ENCODE measurements around the gene KCNQ1.

Gene KCNQ1

GRCh38 chr11:2883979-2884815 lies 439.4 kb downstream of the KCNQ1 start:
- DNase-seq (ENCODE audit: low spot score): no peak

GRCh38 chr11:2885017-2885677 lies 440.3 kb downstream of the KCNQ1 start:
- no peak for DNase-seq (ENCODE audit: low spot score)

GRCh38 chr11:2885678-2886081 lies 440.9 kb downstream of the KCNQ1 start, which contains the start of gene CDKN1C:
Gene CDKN1C (minus strand): TSS chr11:2885775. CDS start chr11:2885456, 319 bp downstream.
- DNase-seq (ENCODE audit: low spot score): peak; percentile 68

GRCh38 chr11:2886191-2886894 lies 441.5 kb downstream of the KCNQ1 start:
- DNase-seq (ENCODE audit: low spot score): no peak

GRCh38 chr11:2886936-2887335 lies 442.1 kb downstream of the KCNQ1 start:
- DNase-seq (ENCODE audit: low spot score): no peak

GRCh38 chr11:2887515-2888195 lies 442.8 kb downstream of the KCNQ1 start:
- no peak for DNase-seq (ENCODE audit: low spot score)

- peak; percentile 75 for DNase-seq (ENCODE audit: low spot score)
These were observed 443.6 kb downstream of the KCNQ1 start for GRCh38 chr11:2888266-2888968.

- no peak for DNase-seq (ENCODE audit: low spot score)
These were observed 444.8 kb downstream of the KCNQ1 start for GRCh38 chr11:2889362-2890273.

- no peak for DNase-seq (ENCODE audit: low spot score)
These were observed 445.9 kb downstream of the KCNQ1 start for GRCh38 chr11:2890466-2891294.

GRCh38 chr11:2891326-2892214 lies 446.8 kb downstream of the KCNQ1 start:
- peak; percentile 41 for DNase-seq (ENCODE audit: low spot score)

- peak; percentile 28 for DNase-seq (ENCODE audit: low spot score)
These were observed 447.6 kb downstream of the KCNQ1 start for GRCh38 chr11:2892215-2892966.

GRCh38 chr11:2892967-2893528 lies 448.2 kb downstream of the KCNQ1 start:
- no peak for DNase-seq (ENCODE audit: low spot score)

- no peak for DNase-seq (ENCODE audit: low spot score)
These were observed 449.1 kb downstream of the KCNQ1 start for GRCh38 chr11:2893935-2894334.

- no peak for DNase-seq (ENCODE audit: low spot score)
These were observed 451.2 kb downstream of the KCNQ1 start for GRCh38 chr11:2896047-2896446.

GRCh38 chr11:2897048-2897447 lies 452.2 kb downstream of the KCNQ1 start:
- DNase-seq (ENCODE audit: low spot score): no peak

- peak; percentile 90 for DNase-seq (ENCODE audit: low spot score)
These were observed 453.7 kb downstream of the KCNQ1 start for GRCh38 chr11:2898366-2899079.

All from kidney capillary endothelial cell (primary cell).